ENCODE data around the gene C4A. TPM values are rescaled to one million over a fixed set of nuclear protein-coding genes. Genes with fewer than 3 reads are reported as not detected.

The C4A gene
- total and polyA plus RNA-seq, 2 of the 13 experiments (the other 11 are each of a cell fraction or from before 2014, with no cell fraction given): 165 to 478 TPM

DNA sequence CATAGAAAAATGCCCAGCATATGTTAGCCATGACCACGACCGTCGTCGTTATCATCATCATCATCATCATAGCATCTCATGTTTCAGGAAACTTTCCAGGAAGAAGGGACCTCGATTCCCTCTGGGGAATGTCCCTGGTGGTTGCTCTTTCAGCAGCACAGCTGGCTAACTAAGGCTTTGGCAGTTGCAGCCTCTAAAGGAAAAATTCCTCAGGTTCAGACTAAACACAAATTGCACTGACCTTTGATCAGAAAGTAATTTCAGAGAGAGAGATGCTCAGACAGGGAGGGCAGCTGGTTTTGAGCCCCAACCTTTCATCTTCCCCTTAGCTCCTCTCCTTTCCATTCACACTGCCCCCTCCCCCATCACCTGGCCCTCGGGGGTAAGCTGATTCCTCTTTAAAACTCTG, 41.6 kb upstream of the C4A start (continued):
- TF ChIP-seq, protein P1, sequence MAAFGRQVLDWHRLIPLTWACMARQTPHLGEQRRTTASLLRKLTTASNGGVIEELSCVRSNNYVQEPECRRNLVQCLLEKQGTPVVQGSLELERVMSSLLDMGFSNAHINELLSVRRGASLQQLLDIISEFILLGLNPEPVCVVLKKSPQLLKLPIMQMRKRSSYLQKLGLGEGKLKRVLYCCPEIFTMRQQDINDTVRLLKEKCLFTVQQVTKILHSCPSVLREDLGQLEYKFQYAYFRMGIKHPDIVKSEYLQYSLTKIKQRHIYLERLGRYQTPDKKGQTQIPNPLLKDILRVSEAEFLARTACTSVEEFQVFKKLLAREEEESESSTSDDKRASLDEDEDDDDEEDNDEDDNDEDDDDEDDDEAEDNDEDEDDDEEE (CRISPR knock-in tag; IDR thresholded peaks at IDR 0.05): no peak
- TF ChIP-seq SMYD3 (CRISPR knock-in tag; IDR thresholded peaks at IDR 0.05) (no peak), TP53 (CRISPR knock-in tag; conservative IDR thresholded peaks at IDR 0.05) (no peak), ZNF496 (CRISPR knock-in tag; IDR thresholded peaks at IDR 0.05; ENCODE audit: insufficient replicate concordance) (no peak), AKAP8 (CRISPR knock-in tag; IDR thresholded peaks at IDR 0.05) (no peak), ZNF629 (CRISPR knock-in tag; conservative IDR thresholded peaks at IDR 0.05) (no peak), GABPA (IDR thresholded peaks at IDR 0.05; ENCODE audit: low read depth, low read length) (no peak), GABPA (CRISPR knock-in tag; IDR thresholded peaks at IDR 0.05; ENCODE audit: low read depth) (no peak), ZIK1 (CRISPR knock-in tag; IDR thresholded peaks at IDR 0.05; ENCODE audit: borderline replicate concordance, low read depth) (no peak), TCF7L2 (IDR thresholded peaks at IDR 0.05; ENCODE audit: low read depth, low read length) (no peak), RFX1 (IDR thresholded peaks at IDR 0.05) (no peak), BORCS8-MEF2B (CRISPR knock-in tag; IDR thresholded peaks at IDR 0.05) (no peak), BCL6 (CRISPR knock-in tag; IDR thresholded peaks at IDR 0.05) (peak; percentile 87), TBP (CRISPR knock-in tag; IDR thresholded peaks at IDR 0.05) (no peak), SAP130 (CRISPR knock-in tag; IDR thresholded peaks at IDR 0.05; ENCODE audit: low read depth) (peak; percentile 47), SALL1 (CRISPR knock-in tag; IDR thresholded peaks at IDR 0.05) (peak; percentile 65), NCOR1 (IDR thresholded peaks at IDR 0.05; ENCODE audit: borderline replicate concordance, low read length) (peak; percentile 60; the same call in 1 of the 2 replicates), ERF (CRISPR knock-in tag; IDR thresholded peaks at IDR 0.05) (peak; percentile 41; the same call in 1 of the 2 replicates), ZNF569 (CRISPR knock-in tag; IDR thresholded peaks at IDR 0.05; ENCODE audit: borderline replicate concordance) (no peak), MED13 (CRISPR knock-in tag; IDR thresholded peaks at IDR 0.05) (no peak)
- TF ChIP-seq, protein P2, sequence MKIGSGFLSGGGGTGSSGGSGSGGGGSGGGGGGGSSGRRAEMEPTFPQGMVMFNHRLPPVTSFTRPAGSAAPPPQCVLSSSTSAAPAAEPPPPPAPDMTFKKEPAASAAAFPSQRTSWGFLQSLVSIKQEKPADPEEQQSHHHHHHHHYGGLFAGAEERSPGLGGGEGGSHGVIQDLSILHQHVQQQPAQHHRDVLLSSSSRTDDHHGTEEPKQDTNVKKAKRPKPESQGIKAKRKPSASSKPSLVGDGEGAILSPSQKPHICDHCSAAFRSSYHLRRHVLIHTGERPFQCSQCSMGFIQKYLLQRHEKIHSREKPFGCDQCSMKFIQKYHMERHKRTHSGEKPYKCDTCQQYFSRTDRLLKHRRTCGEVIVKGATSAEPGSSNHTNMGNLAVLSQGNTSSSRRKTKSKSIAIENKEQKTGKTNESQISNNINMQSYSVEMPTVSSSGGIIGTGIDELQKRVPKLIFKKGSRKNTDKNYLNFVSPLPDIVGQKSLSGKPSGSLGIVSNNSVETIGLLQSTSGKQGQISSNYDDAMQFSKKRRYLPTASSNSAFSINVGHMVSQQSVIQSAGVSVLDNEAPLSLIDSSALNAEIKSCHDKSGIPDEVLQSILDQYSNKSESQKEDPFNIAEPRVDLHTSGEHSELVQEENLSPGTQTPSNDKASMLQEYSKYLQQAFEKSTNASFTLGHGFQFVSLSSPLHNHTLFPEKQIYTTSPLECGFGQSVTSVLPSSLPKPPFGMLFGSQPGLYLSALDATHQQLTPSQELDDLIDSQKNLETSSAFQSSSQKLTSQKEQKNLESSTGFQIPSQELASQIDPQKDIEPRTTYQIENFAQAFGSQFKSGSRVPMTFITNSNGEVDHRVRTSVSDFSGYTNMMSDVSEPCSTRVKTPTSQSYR (CRISPR knock-in tag; IDR thresholded peaks at IDR 0.05; ENCODE audit: borderline replicate concordance): peak; percentile 87
- TF ChIP-seq, protein P3, sequence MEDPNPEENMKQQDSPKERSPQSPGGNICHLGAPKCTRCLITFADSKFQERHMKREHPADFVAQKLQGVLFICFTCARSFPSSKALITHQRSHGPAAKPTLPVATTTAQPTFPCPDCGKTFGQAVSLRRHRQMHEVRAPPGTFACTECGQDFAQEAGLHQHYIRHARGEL (CRISPR knock-in tag; IDR thresholded peaks at IDR 0.05): no peak
- TF ChIP-seq, protein P4, sequence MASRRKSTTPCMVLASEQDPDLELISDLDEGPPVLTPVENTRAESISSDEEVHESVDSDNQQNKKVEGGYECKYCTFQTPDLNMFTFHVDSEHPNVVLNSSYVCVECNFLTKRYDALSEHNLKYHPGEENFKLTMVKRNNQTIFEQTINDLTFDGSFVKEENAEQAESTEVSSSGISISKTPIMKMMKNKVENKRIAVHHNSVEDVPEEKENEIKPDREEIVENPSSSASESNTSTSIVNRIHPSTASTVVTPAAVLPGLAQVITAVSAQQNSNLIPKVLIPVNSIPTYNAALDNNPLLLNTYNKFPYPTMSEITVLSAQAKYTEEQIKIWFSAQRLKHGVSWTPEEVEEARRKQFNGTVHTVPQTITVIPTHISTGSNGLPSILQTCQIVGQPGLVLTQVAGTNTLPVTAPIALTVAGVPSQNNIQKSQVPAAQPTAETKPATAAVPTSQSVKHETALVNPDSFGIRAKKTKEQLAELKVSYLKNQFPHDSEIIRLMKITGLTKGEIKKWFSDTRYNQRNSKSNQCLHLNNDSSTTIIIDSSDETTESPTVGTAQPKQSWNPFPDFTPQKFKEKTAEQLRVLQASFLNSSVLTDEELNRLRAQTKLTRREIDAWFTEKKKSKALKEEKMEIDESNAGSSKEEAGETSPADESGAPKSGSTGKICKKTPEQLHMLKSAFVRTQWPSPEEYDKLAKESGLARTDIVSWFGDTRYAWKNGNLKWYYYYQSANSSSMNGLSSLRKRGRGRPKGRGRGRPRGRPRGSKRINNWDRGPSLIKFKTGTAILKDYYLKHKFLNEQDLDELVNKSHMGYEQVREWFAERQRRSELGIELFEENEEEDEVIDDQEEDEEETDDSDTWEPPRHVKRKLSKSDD (CRISPR knock-in tag; IDR thresholded peaks at IDR 0.05; ENCODE audit: low read depth): no peak
- TF ChIP-seq, protein P5, sequence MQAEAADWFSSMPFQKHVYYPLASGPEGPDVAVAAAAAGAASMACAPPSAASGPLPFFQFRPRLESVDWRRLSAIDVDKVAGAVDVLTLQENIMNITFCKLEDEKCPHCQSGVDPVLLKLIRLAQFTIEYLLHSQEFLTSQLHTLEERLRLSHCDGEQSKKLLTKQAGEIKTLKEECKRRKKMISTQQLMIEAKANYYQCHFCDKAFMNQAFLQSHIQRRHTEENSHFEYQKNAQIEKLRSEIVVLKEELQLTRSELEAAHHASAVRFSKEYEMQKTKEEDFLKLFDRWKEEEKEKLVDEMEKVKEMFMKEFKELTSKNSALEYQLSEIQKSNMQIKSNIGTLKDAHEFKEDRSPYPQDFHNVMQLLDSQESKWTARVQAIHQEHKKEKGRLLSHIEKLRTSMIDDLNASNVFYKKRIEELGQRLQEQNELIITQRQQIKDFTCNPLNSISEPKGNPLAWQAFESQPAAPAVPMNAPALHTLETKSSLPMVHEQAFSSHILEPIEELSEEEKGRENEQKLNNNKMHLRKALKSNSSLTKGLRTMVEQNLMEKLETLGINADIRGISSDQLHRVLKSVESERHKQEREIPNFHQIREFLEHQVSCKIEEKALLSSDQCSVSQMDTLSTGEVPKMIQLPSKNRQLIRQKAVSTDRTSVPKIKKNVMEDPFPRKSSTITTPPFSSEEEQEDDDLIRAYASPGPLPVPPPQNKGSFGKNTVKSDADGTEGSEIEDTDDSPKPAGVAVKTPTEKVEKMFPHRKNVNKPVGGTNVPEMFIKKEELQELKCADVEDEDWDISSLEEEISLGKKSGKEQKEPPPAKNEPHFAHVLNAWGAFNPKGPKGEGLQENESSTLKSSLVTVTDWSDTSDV (CRISPR knock-in tag; IDR thresholded peaks at IDR 0.05): no peak

Measured in HepG2 (cell line).